B cell (primary cell): ENCODE results near the gene PAEP. TPM values are rescaled to one million over a fixed set of nuclear protein-coding genes. Genes with fewer than 3 reads are reported as not detected.

Source experiments
- ATAC-seq: fragments of 200-7000 bp; cut with Tn5 transposase; one replicate; pipeline ENCODE4 v1.10.0; 2021; ENCODE audit warnings: low read depth, mild to moderate bottlenecking, moderate number of reproducible peaks, moderate library complexity
- CTCF ChIA-PET: fragments of 350-600 bp; sonication (Branson Sonifier 250); formaldehyde crosslinking; loops from one replicate; lab custom pipeline; 2021; ENCODE audit warnings: antibody characterized with exemption, inconsistent platforms; lab: Charles Lee
- POLR2A ChIA-PET: fragments of 350-600 bp; sonication (Branson Sonifier 250); formaldehyde crosslinking; loops from one replicate; lab custom pipeline; 2021; ENCODE audit warnings: antibody characterized with exemption; lab: Charles Lee
- DNase-seq: peaks from one replicate; pipeline ENCODE4 v3.0.0; 2013
- H2AFZ ChIP-seq: 2 replicates; pipeline ENCODE4 v1.6.1; 2012; ENCODE audit warnings: mild to moderate bottlenecking, low read depth, low read length; ENCODE audit not compliant: insufficient read depth, poor library complexity, severe bottlenecking
- H3K27ac ChIP-seq, 2 donors: 1 replicate in 1 of 2; 2 replicates in 1 of 2; pipeline ENCODE4 v1.5.1; 2012 to 2013; ENCODE audit warnings: low read length in 2 of 2, mild to moderate bottlenecking in 2 of 2, moderate library complexity in 1 of 2
- H3K27me3 ChIP-seq, 4 experiments: fragments of 200-600 bp in 1 of 4; sonication (generic) in 1 of 4; replicated peaks in 1 of 4; 1 replicate in 2 of 4; 2 replicates in 2 of 4; pipeline versions ENCODE4 v1.6.1 to v1.7.0; 2013 to 2016; ENCODE audit warnings: low read length in 3 of 4, mild to moderate bottlenecking in 2 of 4, mixed read lengths in 1 of 4, moderate library complexity in 1 of 4; ENCODE audit not compliant: insufficient read depth in 4 of 4, control insufficient read depth in 3 of 4; ENCODE audit errors: control extremely low read depth in 1 of 4
- H3K36me3 ChIP-seq, 2 experiments: replicated peaks in 1 of 2; 1 replicate in 1 of 2; 2 replicates in 1 of 2; pipeline versions ENCODE4 v1.6.1 to v1.7.1; 2013; ENCODE audit warnings: low read length in 1 of 2; ENCODE audit not compliant: insufficient read depth in 2 of 2, control insufficient read depth in 1 of 2; ENCODE audit errors: control extremely low read depth in 1 of 2, extremely low read depth in 1 of 2
- H3K4me1 ChIP-seq, 2 donors: fragments of 200-600 bp in 1 of 2; sonication (generic) in 1 of 2; 1 replicate in 1 of 2; 2 replicates in 1 of 2; pipeline versions ENCODE4 v1.5.1 to v1.6.1; 2013 to 2017; ENCODE audit warnings: low read length in 2 of 2; ENCODE audit not compliant: control insufficient read depth in 2 of 2, insufficient read depth in 2 of 2
- H3K4me2 ChIP-seq: replicated peaks from 2 replicates; pipeline ENCODE3; 2012; ENCODE audit warnings: mild to moderate bottlenecking, low read depth, low read length; ENCODE audit not compliant: poor library complexity, severe bottlenecking
- H3K4me3 ChIP-seq, 5 experiments: fragments of 200-600 bp in 1 of 5; sonication (generic) in 1 of 5; 1 replicate in 3 of 5; 2 replicates in 2 of 5; pipeline versions ENCODE4 v1.5.1 to v1.7.0; 2011 to 2016; ENCODE audit warnings: low read length in 4 of 5, mild to moderate bottlenecking in 4 of 5, low read depth in 2 of 5, control low read depth in 1 of 5, moderate library complexity in 1 of 5; ENCODE audit not compliant: insufficient read depth in 1 of 5; ENCODE audit errors: control extremely low read depth in 1 of 5, extremely low read depth in 1 of 5
- H3K79me2 ChIP-seq: fragments of 200-600 bp; sonication (generic); one replicate; pipeline ENCODE4 v1.6.0; 2016; ENCODE audit warnings: low read length; ENCODE audit not compliant: control insufficient read depth, insufficient read depth
- H3K9ac ChIP-seq: fragments of 200-600 bp; sonication (generic); 2 replicates; pipeline ENCODE4 v1.6.1; 2017; ENCODE audit warnings: mild to moderate bottlenecking, low read length, moderate library complexity
- H3K9me3 ChIP-seq, 3 donors: one replicate each; pipeline versions ENCODE4 v1.6.1 to v1.7.1; 2013; ENCODE audit warnings: low read length in 2 of 3; ENCODE audit not compliant: control insufficient read depth in 2 of 3, insufficient read depth in 1 of 3; ENCODE audit errors: control extremely low read depth in 1 of 3
- H4K20me1 ChIP-seq: 2 replicates; pipeline ENCODE4 v1.6.0; 2012; ENCODE audit warnings: mild to moderate bottlenecking, low read length; ENCODE audit not compliant: insufficient read depth, control insufficient read depth, poor library complexity, severe bottlenecking
- H3K27ac Mint-ChIP-seq: one replicate; pipeline ENCODE4 v1.8.0; 2021; ENCODE audit warnings: mixed read lengths
- H3K27me3 Mint-ChIP-seq: one replicate; pipeline ENCODE4 v1.8.0; 2021; ENCODE audit warnings: mixed read lengths
- H3K4me1 Mint-ChIP-seq: one replicate; pipeline ENCODE4 v1.8.0; 2021; ENCODE audit warnings: mixed read lengths
- H3K4me3 Mint-ChIP-seq: one replicate; pipeline ENCODE4 v1.8.0; 2021; ENCODE audit warnings: mixed read lengths
- H3K9me3 Mint-ChIP-seq: one replicate; pipeline ENCODE4 v1.8.0; 2022; ENCODE audit warnings: mixed read lengths; ENCODE audit not compliant: insufficient read depth
- EZH2 ChIP-seq: IDR thresholded peaks from 2 replicates; pipeline ENCODE4 v1.6.1; 2012; ENCODE audit warnings: borderline replicate concordance, low read depth, mild to moderate bottlenecking, moderate library complexity, low read length; ENCODE audit not compliant: insufficient read depth, poor library complexity, severe bottlenecking
- WGBS: methylation state at CpG from one replicate; pipeline ENCODE4 v1.1.5; 2013; ENCODE audit warnings: missing lambda C conversion rate; ENCODE audit not compliant: insufficient coverage; 5-methylcytosine and 5-hydroxymethylcytosine counted together
- intact Hi-C: fragments of 100-400 bp; cut with micrococcal nuclease; formaldehyde crosslinking; loops from one replicate; pipeline ENCODE4 v1.10.0; 2022
- polyA plus RNA-seq: library from polyadenylated mRNA; depleted of rRNA; stranded (reverse); fragments of >200 nt; gene quantifications from 2 replicates; pipeline ENCODE4 v1.2.3, GENCODE V29; 2012
- total RNA-seq, 2 donors: library from RNA; stranded (reverse); fragments of 120-200 nt in 1 of 2; gene quantifications; 1 replicate in 1 of 2; 2 replicates in 1 of 2; pipeline versions ENCODE4 v1.2.3 to v1.2.4, GENCODE V29; 2013 to 2022
- TF ChIP-seq, protein P1 (sequence below): fragments of 200-600 bp; IDR thresholded peaks from one replicate; pipeline ENCODE4 v1.8.0; 2022; ENCODE audit warnings: antibody characterized with exemption, mild to moderate bottlenecking

PAEP gene
- total and polyA plus RNA-seq, 2 donors (not counting 1 experiment from before 2014, with no cell fraction given), result not detected

DNA sequence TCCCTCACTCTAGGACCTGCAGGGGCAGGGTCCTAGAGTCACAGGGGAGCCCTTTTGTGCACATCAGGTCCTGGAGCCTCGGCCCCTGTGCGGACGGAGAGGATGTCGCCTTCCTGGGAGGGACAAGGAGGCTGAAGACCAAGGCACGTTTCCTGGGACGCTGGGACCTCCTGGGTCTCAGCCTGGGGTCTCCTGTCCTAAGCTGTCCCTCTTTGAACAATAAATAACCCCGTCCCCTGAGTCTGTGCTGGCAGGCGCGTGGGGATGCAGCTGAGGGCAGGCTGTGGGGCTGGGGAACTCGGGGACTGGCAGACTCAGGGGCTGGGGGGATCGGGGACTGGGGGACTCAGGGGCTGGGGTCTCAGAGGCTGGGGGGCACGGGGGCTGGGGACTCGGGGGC lies 31.1 kb downstream of the PAEP start:
- POLR2A ChIA-PET, result no interaction called here

DNA sequence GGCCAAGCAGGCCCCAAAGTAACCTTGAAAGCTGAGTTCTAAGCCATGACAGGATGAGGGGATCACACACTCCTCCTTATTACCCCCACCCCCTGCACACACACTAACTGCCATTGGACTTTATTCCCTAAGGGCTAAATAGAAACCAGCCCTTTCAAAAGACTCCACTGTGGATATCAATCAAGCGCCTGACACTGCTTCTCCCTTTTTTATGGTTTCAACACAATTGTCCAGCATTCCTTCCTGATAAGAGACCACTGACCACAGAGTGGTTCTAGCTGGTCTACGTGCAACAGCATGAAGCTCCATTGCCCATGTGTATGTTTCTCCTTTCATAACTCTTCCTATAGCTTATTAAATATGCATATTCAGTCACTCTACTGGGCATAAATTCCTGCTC lies 34.7 kb downstream of the PAEP start:
- Histone ChIP-seq H3K9ac (no peak overlapping the region), H2AFZ (no peak overlapping the region), H3K4me3 (no peak overlapping the region), H3K9me3 (no peaks in the 10 kb centered on the region), H4K20me1 (no peaks in the 10 kb centered on the region), H3K27ac (no peak overlapping the region), H3K36me3 (no peaks in the 10 kb centered on the region), H3K79me2 (no peaks in the 10 kb centered on the region), H3K4me1 (no peaks in the 10 kb centered on the region), H3K27me3 (peaks cover 0 to 8% (median 0%) of the 10 kb centered on the region in 4 experiments), H3K4me2 (no peak overlapping the region)
- no peaks in the 10 kb centered on the region for H3K4me1 Mint-ChIP-seq
- ChIA-PET POLR2A (no interaction called here), CTCF (no interaction called here)
- ATAC-seq (no peak), DNase-seq (no peak)
- no peak overlapping the region for H3K27ac Mint-ChIP-seq
- 27% methylated on average over 2 of the region's 2 CpGs for WGBS
- H3K9me3 Mint-ChIP-seq, result no peaks in the 10 kb centered on the region
- intact Hi-C loops, result no loop called here
- peaks cover 33% of the 10 kb centered on the region for H3K27me3 Mint-ChIP-seq
- H3K4me3 Mint-ChIP-seq, result no peak overlapping the region
- TF ChIP-seq, protein P1, sequence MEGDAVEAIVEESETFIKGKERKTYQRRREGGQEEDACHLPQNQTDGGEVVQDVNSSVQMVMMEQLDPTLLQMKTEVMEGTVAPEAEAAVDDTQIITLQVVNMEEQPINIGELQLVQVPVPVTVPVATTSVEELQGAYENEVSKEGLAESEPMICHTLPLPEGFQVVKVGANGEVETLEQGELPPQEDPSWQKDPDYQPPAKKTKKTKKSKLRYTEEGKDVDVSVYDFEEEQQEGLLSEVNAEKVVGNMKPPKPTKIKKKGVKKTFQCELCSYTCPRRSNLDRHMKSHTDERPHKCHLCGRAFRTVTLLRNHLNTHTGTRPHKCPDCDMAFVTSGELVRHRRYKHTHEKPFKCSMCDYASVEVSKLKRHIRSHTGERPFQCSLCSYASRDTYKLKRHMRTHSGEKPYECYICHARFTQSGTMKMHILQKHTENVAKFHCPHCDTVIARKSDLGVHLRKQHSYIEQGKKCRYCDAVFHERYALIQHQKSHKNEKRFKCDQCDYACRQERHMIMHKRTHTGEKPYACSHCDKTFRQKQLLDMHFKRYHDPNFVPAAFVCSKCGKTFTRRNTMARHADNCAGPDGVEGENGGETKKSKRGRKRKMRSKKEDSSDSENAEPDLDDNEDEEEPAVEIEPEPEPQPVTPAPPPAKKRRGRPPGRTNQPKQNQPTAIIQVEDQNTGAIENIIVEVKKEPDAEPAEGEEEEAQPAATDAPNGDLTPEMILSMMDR, result no peak
- no peak for TF ChIP-seq EZH2

More for the DNA sequence above, 31.1 kb downstream of the PAEP start:
- H3K9me3 Mint-ChIP-seq, result no peaks in the 10 kb centered on the region
- DNase-seq, result no peak
- no peaks in the 10 kb centered on the region for H3K4me1 Mint-ChIP-seq
- no peak overlapping the region for H3K4me2 ChIP-seq
- H3K79me2 ChIP-seq, result no peaks in the 10 kb centered on the region
- H3K36me3 ChIP-seq, result no peaks in the 10 kb centered on the region
- H2AFZ ChIP-seq, result no peak overlapping the region
- H3K9ac ChIP-seq, result no peak overlapping the region
- no peaks in the 10 kb centered on the region for H4K20me1 ChIP-seq
- no peak overlapping the region for H3K27ac Mint-ChIP-seq
- no peaks in the 10 kb centered on the region for H3K4me1 ChIP-seq
- TF ChIP-seq, protein P1, result no peak
- no peak for TF ChIP-seq EZH2
- ATAC-seq, result no peak
- WGBS, result 86% methylated on average over 6 of the region's 13 CpGs
- CTCF ChIA-PET, result no interaction called here
- no peak overlapping the region for H3K27ac ChIP-seq
- intact Hi-C loops, result no loop called here
- H3K27me3 Mint-ChIP-seq, result peaks cover 22% of the 10 kb centered on the region
- no peaks in the 10 kb centered on the region for H3K9me3 ChIP-seq
- H3K27me3 ChIP-seq, result peaks cover 0 to 8% (median 0%) of the 10 kb centered on the region in 4 experiments
- no peak overlapping the region for H3K4me3 ChIP-seq
- H3K4me3 Mint-ChIP-seq, result no peak overlapping the region
